LoVo (cell line): ENCODE measurements around the gene APOA5.
A peak's percentile ranks its signal among the peaks of the same experiment; 100 is the strongest.

ENCODE experiments used
- DNase-seq: peaks from one replicate; pipeline ENCODE4 v3.0.0-alpha.2; 2016; ENCODE audit warnings: low spot score

APOA5 gene

DNA sequence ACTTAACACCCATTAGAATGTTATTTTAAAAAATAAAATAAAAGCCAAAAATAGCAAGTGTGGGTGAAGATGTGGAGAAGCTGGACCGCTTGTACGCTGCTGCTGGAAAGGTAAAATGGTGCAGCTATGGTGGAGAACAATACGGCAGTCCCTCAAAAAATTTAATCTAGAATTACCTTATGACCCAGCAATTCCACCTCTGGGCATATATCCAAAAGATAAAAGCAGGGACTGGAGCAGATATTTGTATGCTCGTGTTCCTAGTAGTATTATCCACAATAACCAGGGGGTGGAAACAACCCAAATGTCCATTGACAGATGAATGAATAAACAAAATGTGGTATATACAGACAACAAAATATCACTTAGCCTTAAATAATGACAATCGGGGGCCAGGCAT lies 6.1 kb upstream of the APOA5 start:
- DNase-seq, result no peak

DNA sequence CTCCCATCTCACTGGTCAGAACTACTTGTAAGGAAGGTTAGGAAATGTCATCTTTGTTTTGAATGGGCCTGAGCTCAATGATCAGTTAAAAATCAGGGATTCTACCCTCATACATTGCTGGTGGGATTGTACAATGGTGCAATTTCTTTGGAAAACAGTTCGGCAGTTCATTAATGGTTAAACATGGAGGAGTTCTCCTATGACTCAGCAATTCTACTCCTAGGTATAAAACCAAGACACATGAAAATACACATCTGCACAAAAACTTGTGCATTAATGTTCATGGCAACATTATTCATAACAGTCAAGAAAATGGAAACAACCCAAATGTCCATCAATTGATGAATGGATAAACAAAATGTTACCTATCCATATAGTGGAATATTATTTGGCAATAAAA lies 4.9 kb upstream of the APOA5 start:
- DNase-seq, result no peak

DNA sequence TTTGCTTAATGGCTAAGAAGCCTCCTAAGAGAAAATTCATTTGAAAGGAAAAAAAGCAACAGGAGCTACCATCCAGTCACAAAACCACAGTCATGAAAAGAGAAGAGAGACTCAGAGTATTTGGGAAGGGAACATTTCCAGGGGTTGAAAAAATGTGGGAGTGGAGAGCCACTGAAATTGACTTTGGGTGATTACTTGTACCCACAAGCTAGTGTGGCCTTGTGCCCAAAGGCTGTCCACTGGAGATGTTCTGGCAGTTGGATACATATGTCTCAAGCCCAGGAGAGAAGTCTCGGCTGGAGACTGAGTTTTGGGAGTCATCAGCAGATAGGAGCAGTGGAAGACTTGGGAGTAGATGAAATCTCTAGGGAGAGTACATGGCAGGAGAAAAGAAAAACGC lies 3.2 kb upstream of the APOA5 start:
- DNase-seq, result no peak

DNA sequence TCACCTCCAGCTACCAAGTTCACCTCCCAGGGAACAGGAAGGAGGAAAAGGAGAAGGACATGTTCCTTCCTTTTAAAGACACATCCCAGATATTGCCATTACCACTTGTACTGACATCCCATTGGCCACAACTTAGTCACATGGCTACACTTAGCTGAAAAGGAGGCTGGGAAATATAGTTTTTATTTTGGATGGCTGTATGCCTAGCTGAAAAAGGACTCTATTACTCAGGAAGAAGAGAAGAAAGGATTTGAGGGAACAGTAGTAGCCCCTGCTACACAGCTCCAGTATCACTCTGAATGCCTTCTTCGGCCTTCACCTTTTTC lies 2.1 kb upstream of the APOA5 start:
- DNase-seq, result no peak

DNA sequence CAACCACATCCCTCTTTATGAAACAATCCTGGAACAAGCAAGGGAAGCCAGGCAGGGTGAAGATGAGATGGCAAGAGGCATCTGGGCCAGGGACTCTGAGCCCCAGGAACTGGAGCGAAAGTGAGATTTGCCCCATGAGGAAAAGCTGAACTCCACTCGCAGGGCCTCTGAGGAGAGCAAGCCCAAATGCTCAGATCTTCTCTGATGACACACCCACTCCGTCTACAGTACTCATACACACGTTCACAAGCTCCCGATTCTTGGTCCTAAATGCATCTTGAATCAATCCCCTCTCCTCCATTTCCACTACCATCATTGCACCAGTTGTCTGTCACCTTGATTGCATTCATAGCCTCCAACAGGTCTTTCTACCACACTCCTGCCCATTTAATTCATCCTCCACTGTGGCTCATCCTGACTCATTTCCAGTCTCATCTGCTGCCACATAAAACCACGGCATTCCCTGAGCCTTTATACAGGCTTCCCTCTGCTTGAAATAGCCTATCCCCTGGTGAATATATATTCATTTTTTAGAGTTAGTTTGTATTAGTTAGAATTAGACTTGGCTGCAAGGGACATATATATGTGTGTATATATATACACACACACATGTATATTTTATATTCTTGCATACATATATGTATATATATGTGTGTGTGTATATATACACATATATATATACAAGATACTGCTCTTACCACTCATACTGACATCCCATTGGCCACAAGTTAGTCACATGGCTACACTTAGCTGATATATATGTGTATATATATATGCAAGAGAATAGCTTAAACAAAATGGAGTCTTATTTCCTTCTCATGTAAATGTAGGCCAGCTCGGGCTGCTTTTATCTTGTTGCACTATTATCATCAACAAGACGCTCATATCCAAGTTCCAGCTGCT lies 1.4 kb upstream of the APOA5 start:
- no peak for DNase-seq

DNA sequence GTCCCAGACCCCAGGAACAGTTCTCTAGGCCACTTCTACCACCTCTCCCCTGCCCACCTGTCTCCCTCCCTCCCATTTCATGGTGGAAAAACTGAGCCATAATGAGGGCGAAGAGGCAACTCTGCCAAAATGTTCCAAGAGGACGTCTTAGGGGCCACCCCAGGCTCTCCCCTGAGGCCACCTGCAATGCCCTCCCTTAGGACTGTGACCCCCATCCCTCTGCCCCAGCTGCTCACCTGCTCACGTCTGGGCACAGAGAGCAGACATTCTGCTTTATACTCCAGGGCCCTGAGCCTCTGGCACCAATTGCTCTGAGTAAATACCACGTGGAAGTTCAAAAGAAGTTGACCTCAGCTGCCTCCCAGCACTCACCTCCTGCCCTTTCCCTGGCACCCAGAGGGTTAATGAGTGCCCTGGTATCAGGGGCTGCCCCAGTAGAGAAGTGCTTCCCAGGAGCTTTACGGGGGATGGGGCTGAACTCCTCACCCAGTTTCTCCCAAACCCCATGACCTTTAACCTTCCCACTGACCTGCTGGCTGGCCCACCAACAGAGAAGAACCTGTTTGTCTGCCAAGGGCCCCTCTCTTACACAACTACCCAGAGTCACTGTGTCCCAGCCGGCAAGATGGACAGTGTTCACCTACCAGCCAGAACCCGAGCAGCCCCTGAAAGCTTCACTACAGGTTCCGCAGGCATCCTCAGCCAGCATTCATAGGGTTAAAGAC lies 627 bp upstream of the APOA5 start:
- DNase-seq, result no peak

DNA sequence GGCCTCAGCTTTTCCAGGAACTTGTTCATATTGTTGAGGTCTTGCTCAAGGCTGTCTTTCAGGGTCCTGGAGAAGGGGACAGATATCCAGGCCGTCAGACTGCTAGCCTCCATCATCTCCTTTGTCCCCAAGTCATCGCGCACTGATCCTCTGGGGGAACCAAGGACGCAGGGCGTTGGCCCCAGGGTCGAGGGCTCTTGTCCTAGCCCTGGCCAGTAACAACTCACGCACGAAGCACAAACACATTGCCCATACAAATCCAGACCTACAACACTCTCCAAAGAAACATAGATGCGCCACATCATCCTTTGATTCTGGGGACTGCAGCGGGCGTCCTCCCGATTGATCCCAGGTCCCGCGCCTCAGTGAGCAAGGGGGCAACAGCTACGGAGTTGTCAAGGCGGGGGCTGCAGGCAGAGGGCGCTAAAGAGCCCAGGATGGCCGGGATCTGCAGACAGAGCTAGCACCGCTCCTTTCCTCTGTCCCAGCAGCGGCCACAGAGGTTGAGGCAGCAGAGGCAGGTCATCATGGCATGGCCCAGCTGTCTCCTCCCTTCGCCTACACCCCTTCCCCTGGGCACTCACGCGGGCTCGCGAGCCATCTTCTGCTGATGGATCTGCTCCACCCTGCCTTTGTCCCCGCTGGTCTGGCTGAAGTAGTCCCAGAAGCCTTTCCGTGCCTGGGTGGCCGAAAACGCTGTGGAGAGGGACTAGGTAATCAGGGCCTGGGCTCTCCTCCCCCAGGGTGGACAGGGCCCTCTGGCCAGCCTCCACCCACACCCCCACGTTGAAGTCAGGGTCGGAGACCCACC lies 472 bp downstream of the APOA5 start:
- peak; percentile 52 for DNase-seq

DNA sequence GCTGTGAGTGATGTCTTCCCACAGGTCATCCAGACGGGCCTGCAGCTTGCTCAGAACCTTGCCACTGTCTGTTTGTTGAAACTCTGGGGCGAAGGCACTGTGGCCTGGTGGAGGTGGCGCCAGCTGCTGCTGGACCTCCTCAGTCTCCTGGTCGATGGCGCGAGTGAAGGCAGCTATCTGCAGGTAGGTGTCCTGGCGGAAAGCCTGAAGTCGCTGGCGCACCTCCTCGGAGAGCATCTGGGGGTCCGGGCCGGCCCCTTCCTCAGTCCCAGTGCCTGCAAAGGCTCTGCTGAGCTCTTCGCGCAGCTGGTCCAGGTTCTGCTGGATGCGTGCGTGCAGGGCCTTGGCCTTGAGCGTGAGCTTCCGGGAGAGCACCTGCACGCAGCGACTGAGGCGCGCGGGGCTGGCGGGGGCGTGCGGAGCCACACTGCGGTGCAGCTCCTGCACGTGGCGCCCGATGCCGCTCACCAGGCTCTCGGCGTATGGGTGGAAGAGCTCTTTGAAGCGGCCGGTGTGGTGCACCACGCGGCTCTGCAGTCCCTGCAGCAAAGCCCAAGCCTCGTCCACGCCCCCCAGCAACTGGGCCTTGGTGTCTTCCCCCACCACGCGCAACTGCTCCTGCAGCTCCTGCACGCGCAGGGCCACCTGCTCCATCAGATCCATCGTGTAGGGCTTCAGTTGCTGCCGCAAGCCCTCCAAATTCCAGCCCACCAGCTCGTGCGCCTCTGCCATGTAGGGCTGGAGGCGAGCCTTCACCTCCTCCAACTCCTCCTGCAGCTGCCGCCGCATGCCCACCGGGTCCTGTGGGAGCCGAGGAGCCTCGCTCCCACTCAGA lies 1.3 kb downstream of the APOA5 start:
- DNase-seq, result no peak

DNA sequence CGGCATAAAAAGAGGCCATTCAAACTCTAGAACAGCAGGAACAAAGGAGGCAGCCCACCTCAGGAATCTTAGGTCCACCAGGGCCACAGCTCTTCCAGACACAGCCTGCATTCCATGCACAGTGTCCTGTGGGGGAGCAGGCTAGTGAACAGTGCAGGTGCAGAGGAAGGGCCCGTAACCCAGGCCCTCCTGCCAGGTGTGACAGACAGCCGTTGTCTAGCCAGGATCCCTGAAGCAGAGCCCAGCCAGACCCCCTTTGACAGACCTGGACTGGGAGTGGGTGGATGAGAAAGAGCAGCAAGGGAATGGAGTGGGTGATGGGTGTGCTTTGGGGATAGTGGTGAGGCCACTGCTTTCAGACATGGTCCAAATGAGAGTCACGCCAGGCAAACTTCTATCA lies 2.7 kb downstream of the APOA5 start:
- no peak for DNase-seq

DNA sequence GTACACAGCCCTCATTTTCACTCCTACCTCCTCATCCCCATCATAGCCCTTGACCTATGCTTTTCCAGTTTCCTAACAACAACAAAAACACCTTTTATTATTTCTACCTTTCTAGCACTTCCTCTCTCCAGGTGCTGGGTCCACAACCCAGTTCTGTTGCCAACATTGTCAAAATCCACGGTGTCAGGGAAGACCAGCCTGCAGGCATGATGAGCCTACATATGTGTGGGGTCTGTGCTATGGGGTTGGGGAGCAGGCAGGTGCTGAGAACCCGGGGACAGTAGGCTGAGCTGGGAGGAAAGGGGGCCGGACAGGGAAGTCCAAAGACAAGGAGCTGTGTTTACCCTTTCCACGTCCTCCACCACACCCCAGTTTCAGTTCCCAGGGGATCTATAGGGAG lies 3.1 kb downstream of the APOA5 start:
- DNase-seq, result no peak

DNA sequence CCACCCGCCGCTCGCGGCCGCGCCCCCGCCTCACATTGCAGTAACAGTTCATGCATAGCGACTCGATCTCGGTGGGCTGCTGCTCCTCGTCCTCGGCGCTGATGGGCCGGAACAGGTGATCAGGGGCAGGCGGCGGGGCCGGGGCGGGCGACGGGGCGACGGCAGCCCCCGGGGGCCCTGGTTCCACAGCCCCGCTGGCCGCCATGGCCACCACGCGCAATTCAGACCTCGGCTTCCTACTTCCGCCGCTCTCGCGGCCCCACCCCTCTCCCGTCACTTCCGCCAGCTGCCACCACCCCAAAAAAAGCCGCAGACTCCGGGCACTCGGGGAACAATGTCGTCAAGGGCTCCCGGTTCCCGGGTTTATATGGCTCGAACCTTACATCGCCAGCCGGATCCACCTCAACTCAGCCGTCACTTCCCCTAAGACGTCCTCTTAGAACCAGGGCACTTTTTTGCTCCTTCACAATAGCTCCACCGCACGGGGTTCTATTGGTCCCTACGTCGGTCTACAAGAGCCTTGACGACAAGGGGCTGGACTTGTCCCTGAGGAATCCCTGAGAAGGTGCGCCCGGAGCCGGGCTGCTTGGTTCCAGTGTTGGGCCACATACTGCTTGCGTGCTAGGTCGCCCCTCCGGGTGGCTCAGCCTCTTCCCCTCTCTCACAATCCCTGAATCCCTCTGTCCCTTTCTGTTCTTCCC lies 3.7 kb downstream of the APOA5 start, which contains the start of gene ZPR1:
ZPR1 (minus strand) TSS at position 238 of the 701 bp plus-strand sequence; CDS start at position 205, 33 bp downstream.
- peak; percentile 80 for DNase-seq

DNA sequence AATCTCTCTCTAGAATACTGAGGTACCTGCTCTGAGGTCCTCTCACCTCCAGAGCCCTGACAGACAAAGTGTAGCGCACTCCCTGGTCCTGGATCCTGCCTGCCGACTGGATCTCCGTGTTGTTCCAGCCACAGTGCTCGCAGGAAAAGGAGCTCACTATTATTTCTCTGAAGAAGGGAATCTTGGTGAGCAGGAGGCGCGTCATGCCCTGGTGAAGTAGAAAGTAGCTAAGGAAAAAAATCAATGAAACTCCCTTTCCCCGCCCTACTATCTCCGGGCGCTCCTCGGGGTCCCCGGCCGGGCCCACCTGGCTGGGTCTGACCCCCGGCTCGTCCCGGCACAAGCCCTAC lies 4.3 kb downstream of the APOA5 start:
- DNase-seq, result no peak

DNA sequence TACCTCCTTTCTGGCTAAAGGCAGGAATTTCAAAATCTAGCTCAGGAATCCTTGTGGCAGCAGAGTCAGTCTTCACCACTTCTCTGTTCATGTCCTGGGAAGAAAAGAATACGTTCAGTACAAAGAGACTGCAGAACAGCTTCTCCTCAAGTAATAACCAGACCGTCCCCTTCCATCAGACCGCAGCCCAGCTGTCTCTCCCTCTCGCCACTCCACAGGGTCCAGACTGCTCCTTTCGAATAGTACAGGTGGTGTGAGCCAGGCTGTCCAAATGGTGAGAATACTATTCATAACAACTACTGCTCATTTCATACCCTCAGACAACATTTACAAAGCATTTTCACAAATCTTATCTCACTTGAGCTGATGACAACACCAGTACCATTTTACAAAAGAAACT lies 4.7 kb downstream of the APOA5 start:
- DNase-seq, result no peak

DNA sequence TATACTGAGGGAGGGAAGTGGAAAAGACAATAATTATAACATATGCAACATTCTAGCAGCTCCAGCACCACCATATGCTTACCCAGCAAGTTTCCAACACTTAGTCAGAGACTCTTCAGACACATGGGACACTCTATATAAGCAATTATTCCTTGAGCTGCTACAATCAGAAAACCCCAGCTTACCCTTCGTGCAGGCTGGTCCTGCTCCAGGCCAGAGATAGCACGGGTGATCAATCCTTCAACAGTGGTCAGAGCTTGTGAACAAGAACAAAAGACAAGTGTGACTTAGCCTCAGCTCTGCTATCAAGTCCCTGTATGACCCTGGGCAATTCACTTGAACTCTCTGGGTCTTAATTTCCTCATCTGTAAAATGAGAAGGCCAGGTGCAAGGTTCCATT lies 5.4 kb downstream of the APOA5 start:
- no peak for DNase-seq

DNA sequence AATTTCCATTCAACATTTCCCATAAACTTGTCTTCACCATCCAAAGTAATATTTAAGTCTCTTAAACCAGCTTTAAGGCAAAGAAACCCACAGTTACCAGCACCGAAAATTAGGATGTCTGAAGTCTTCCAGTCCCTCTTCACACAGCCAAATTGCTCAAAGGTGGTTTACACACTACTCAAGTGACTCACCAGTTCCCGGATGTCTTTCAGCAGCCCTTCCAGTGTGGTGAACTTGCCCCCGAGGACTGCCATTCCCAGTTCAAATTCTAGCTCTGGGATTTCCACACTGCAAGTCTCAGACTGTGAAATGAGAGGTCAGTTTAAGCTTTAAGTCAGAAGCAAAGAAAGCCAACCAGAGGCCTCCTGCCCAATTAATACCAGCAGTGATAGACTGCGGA lies 9.0 kb downstream of the APOA5 start:
- DNase-seq, result no peak

DNA sequence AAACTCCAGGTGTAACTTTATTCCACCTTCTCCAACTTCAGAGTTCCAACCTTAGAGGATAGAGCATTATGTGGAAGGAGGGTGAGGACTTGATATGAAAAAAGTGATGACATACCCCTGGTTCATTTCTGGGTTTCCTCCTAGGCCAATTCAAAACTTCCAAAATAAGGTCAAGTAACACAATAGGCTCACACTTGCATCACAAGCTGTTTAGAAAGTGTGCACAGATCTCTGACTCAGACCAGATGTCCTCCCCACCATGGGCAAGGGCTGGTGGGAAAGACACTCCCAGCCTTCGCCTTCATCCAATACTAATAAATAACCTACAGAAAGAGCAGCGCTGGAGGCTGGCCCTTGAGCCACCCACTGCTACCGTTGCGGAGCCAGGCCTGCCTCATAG lies 13.1 kb downstream of the APOA5 start:
- no peak for DNase-seq

DNA sequence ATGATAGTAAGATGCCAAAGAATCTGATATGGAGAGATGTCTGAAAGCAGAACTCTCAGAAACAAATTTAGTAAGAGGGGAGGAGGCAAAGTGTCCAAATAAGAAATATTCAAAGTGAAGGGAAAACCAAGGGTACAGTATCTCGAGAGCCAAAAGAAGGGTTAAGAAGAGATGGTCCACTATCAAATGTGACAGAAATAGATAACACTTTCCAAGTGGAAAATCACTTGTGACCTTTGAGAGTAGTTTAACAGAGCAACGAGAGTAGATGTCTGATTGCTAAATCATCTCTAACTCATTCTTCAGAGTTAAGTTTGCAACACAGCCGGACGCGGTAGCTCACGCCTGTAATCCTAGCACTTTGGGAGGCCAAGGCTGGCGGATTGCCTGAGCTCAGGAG lies 14.6 kb downstream of the APOA5 start:
- DNase-seq, result no peak

DNA sequence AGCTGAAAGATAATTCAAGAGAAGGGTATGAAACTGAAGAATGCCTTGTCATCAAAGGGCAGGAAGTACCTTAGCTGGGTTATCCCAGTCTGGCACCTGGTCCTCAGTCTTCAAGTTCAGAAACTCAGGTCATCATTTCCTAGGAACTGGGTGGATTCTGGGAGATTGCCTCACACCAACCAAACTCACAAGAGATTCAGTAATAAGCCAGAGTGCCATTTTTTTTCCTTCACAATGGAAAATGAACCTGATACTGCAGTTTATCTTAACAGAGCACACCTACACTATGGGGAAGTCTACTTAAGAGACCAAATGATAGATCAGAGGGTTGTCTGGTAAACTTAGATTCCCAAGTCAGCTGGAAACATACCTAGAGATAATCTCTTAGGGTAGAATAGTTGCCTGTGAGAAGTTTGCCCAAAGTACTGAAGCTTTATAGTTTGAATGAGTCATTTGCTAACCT lies 15.1 kb downstream of the APOA5 start:
- no peak for DNase-seq

DNA sequence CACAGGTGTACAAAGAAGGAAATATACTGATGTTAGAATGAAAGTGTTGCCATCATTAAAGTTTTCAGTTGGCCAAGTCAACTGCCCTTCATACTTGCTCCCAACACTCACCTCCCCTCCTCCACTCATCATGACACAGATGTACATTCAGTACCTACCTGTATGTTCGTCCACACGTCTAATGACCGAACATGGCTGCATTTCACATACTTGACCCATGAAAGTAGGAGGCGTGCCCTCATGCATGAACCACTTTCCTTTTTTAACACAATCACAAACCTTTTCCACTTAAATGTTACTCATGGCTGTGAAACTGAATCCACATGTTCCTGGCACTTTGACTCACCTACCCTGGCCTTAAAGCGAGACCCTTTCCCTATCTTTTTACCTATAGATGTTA lies 15.7 kb downstream of the APOA5 start:
- DNase-seq, result no peak

DNA sequence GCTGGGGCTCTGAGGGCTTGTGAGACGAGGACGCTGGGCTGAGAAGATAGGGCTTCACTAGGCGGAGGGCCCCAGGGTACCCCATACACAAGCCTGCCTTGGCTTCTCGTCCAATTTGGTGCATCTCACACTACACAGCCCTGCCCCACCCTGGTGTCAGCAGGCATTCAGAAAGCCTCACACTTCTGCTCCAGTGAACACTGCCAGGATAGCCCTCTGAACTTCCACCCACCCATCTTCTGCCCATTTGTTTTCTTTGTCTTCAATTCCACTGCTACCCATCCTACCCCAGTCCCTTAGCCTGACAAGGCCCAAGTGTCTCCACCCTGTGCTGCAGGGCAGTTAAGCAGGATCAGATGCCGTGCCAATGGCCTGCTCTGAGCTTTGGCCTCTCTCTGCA lies 17.0 kb downstream of the APOA5 start:
- no peak for DNase-seq
